Astrocyte (in vitro differentiated cells and primary cell): Measurements from ENCODE around the gene CHCHD6. TPM values are rescaled to one million over a fixed set of nuclear protein-coding genes. Genes with fewer than 3 reads are reported as not detected.

Source experiments
- DNase-seq: peaks from one replicate; pipeline ENCODE4 v3.0.0-alpha.2; 2010; ENCODE audit warnings: low read depth
- FAIRE-seq: peaks from 2 replicates; lab custom pipeline; 2011; peaks lifted over from hg19 to GRCh38; lab: Jason Lieb, UNC
- H2AFZ ChIP-seq: 2 replicates; pipeline ENCODE4 v1.6.0; 2012; ENCODE audit warnings: low read depth, low read length, inconsistent platforms
- H3K27ac ChIP-seq: 2 replicates; pipeline ENCODE4 v1.5.1; 2011; ENCODE audit warnings: low read depth, low read length, inconsistent platforms
- H3K27me3 ChIP-seq: 2 replicates; pipeline ENCODE4 v1.6.0; 2011; ENCODE audit warnings: low read length, inconsistent platforms; ENCODE audit not compliant: insufficient read depth
- H3K36me3 ChIP-seq: 2 replicates; pipeline ENCODE4 v1.5.1; 2011; ENCODE audit warnings: low read length, inconsistent platforms; ENCODE audit not compliant: insufficient read depth
- H3K4me1 ChIP-seq: 2 replicates; pipeline ENCODE4 v1.5.1; 2011; ENCODE audit warnings: low read length, inconsistent platforms; ENCODE audit not compliant: insufficient read depth
- H3K4me2 ChIP-seq: 2 replicates; pipeline ENCODE4 v1.6.0; 2012; ENCODE audit warnings: low read length, inconsistent platforms
- H3K4me3 ChIP-seq: 2 replicates; pipeline ENCODE4 v1.5.1; 2011; ENCODE audit warnings: low read depth, mild to moderate bottlenecking, low read length, inconsistent platforms; ENCODE audit not compliant: insufficient read depth
- H3K79me2 ChIP-seq: 2 replicates; pipeline ENCODE4 v1.6.0; 2012; ENCODE audit warnings: mild to moderate bottlenecking, low read length, inconsistent platforms; ENCODE audit not compliant: insufficient read depth
- H3K9ac ChIP-seq: 2 replicates; pipeline ENCODE4 v1.6.0; 2012; ENCODE audit warnings: mild to moderate bottlenecking, low read length, inconsistent platforms
- H3K9me3 ChIP-seq: 2 replicates; pipeline ENCODE4 v1.5.1; 2012; ENCODE audit warnings: low read depth, mild to moderate bottlenecking, low read length, inconsistent platforms; ENCODE audit not compliant: insufficient read depth
- H4K20me1 ChIP-seq: 2 replicates; pipeline ENCODE4 v1.6.0; 2012; ENCODE audit warnings: low read length, inconsistent platforms; ENCODE audit not compliant: insufficient read depth
- H3K27ac Mint-ChIP-seq: one replicate; pipeline ENCODE4 v1.8.0; 2021; ENCODE audit warnings: mild to moderate bottlenecking, mixed read lengths; ENCODE audit not compliant: unreplicated experiment
- H3K27me3 Mint-ChIP-seq: one replicate; pipeline ENCODE4 v1.8.0; 2021; ENCODE audit warnings: low read depth, mixed read lengths; ENCODE audit not compliant: unreplicated experiment
- H3K36me3 Mint-ChIP-seq: one replicate; pipeline ENCODE4 v1.8.0; 2021; ENCODE audit warnings: low read depth, mixed read lengths; ENCODE audit not compliant: unreplicated experiment
- H3K4me1 Mint-ChIP-seq: one replicate; pipeline ENCODE4 v1.8.0; 2021; ENCODE audit warnings: low read depth, mixed read lengths; ENCODE audit not compliant: unreplicated experiment
- H3K4me3 Mint-ChIP-seq: one replicate; pipeline ENCODE4 v1.8.0; 2021; ENCODE audit warnings: mild to moderate bottlenecking, moderate library complexity, mixed read lengths; ENCODE audit not compliant: unreplicated experiment
- H3K9me3 Mint-ChIP-seq: one replicate; pipeline ENCODE4 v1.8.0; 2021; ENCODE audit warnings: mild to moderate bottlenecking, mixed read lengths; ENCODE audit not compliant: unreplicated experiment
- CTCF ChIP-seq: IDR thresholded peaks from 2 replicates; pipeline ENCODE4 v1.5.1; 2011; ENCODE audit warnings: low read depth, mild to moderate bottlenecking, inconsistent platforms, low read length, moderate library complexity; ENCODE audit not compliant: insufficient read depth
- EZH2 ChIP-seq: IDR thresholded peaks from 2 replicates; pipeline ENCODE4 v1.6.1; 2012; ENCODE audit warnings: mild to moderate bottlenecking, low read length, inconsistent platforms; ENCODE audit not compliant: insufficient read depth
- total RNA-seq: library from RNA; stranded (reverse); gene quantifications from 2 replicates; pipeline ENCODE4 v1.2.1, GENCODE V29; 2021

CHCHD6 gene
- total RNA-seq, 1 donor from 2014 or later, result 21.1 TPM

- no peaks in the 10 kb centered on the region for H3K4me1 ChIP-seq
- H3K27me3 ChIP-seq, result no peaks in the 10 kb centered on the region
- Mint-ChIP-seq H3K27ac (no peak overlapping the region), H3K4me1 (peaks cover 7% of the 10 kb centered on the region), H3K4me3 (no peak overlapping the region), H3K27me3 (no peaks in the 10 kb centered on the region), H3K36me3 (peaks cover 5% of the 10 kb centered on the region), H3K9me3 (no peaks in the 10 kb centered on the region)
- H3K4me2 ChIP-seq, result no peak overlapping the region
- H3K36me3 ChIP-seq, result no peaks in the 10 kb centered on the region
- no peaks in the 10 kb centered on the region for H3K9me3 ChIP-seq
- no peak overlapping the region for H3K4me3 ChIP-seq
- no peak for DNase-seq
- peaks cover 55% of the 10 kb centered on the region for H4K20me1 ChIP-seq
- TF ChIP-seq EZH2 (no peak), CTCF (no peak)
- peaks cover 13% of the 10 kb centered on the region for H3K79me2 ChIP-seq
- no peak overlapping the region for H2AFZ ChIP-seq
- no peak overlapping the region for H3K9ac ChIP-seq
- no peak for FAIRE-seq
- H3K27ac ChIP-seq, result no peak overlapping the region
These were observed 10.3 kb downstream of the CHCHD6 start for GRCh38 chr3:126714276-126714900.

GRCh38 chr3:126714921-126715320, 10.9 kb downstream of the CHCHD6 start:
- Histone ChIP-seq H3K9ac (no peak overlapping the region), H3K27me3 (no peaks in the 10 kb centered on the region), H3K4me1 (no peaks in the 10 kb centered on the region), H3K4me2 (no peak overlapping the region), H3K9me3 (no peaks in the 10 kb centered on the region), H3K79me2 (peaks cover 13% of the 10 kb centered on the region), H3K27ac (no peak overlapping the region), H3K4me3 (no peak overlapping the region), H3K36me3 (no peaks in the 10 kb centered on the region), H4K20me1 (peaks cover 55% of the 10 kb centered on the region), H2AFZ (no peak overlapping the region)
- H3K9me3 Mint-ChIP-seq, result no peaks in the 10 kb centered on the region
- DNase-seq (no peak), FAIRE-seq (no peak)
- no peaks in the 10 kb centered on the region for H3K27me3 Mint-ChIP-seq
- H3K4me3 Mint-ChIP-seq, result no peak overlapping the region
- no peak overlapping the region for H3K27ac Mint-ChIP-seq
- H3K4me1 Mint-ChIP-seq, result peaks cover 7% of the 10 kb centered on the region
- peaks cover 5% of the 10 kb centered on the region for H3K36me3 Mint-ChIP-seq
- TF ChIP-seq CTCF (no peak), EZH2 (no peak)

- H3K4me1 Mint-ChIP-seq, result peaks cover 7% of the 10 kb centered on the region
- Histone ChIP-seq H3K36me3 (no peaks in the 10 kb centered on the region), H3K27ac (no peak overlapping the region), H3K4me2 (no peak overlapping the region), H3K79me2 (peaks cover 13% of the 10 kb centered on the region), H3K9me3 (no peaks in the 10 kb centered on the region), H3K27me3 (no peaks in the 10 kb centered on the region), H2AFZ (no peak overlapping the region), H3K4me3 (no peak overlapping the region), H4K20me1 (peaks cover 52% of the 10 kb centered on the region), H3K4me1 (no peaks in the 10 kb centered on the region), H3K9ac (no peak overlapping the region)
- H3K27me3 Mint-ChIP-seq, result no peaks in the 10 kb centered on the region
- FAIRE-seq (no peak), DNase-seq (no peak)
- H3K4me3 Mint-ChIP-seq, result no peak overlapping the region
- no peaks in the 10 kb centered on the region for H3K9me3 Mint-ChIP-seq
- H3K27ac Mint-ChIP-seq, result no peak overlapping the region
- peaks cover 5% of the 10 kb centered on the region for H3K36me3 Mint-ChIP-seq
- TF ChIP-seq EZH2 (no peak), CTCF (no peak)
These were observed 11.4 kb downstream of the CHCHD6 start for GRCh38 chr3:126715432-126715831.
